GM23248 (cell line): Measurements from ENCODE around the gene TTC21A.

ENCODE experiments used
- EZH2 ChIP-seq: fragments of 200-600 bp; sonication (generic); IDR thresholded peaks from 2 replicates; pipeline ENCODE4 v1.6.1; 2018; ENCODE audit warnings: antibody characterized with exemption, mild to moderate bottlenecking; ENCODE audit not compliant: insufficient read depth, poor library complexity, severe bottlenecking
- EZH2phosphoT487 ChIP-seq: fragments of 200-600 bp; sonication (generic); IDR thresholded peaks from 2 replicates; pipeline ENCODE4 v1.6.1; 2018; ENCODE audit warnings: antibody characterized with exemption, moderate library complexity, mild to moderate bottlenecking, low read depth; ENCODE audit not compliant: insufficient read depth

DNA sequence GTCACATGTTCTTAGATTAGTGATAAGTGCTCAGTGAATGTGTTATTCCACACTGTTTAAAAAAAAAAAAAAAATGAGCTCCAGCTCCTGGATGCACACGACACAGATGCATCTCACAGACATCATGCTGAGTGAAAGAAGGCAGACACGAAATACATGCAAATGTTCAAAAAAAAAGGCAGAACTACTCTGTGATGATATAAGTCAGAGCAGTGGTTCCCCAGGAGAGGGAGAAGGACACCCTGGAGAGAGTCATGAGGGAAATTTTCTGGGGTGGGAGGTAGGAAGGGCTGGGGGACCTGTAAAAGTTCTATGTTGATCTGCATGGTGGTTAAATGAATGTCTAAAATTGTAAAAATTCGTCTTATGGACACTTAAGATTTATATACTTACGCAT, 41.6 kb downstream of the TTC21A start:
- TF ChIP-seq EZH2: no peak
- TF ChIP-seq EZH2phosphoT487: no peak
